Fibroblast of lung (primary cell): ENCODE data around the gene COL9A1. TPM values are rescaled to one million over a fixed set of nuclear protein-coding genes. Genes with fewer than 3 reads are reported as not detected.

ENCODE experiments used
- DNase-seq, 2 donors: peaks; one replicate each; pipeline versions ENCODE4 v3.0.0 to v3.0.0-alpha.2; 2010; ENCODE audit warnings: low read depth in 2 of 2
- H2AFZ ChIP-seq: 2 replicates; pipeline ENCODE4 v1.5.1; 2012; ENCODE audit warnings: low read length, control low read depth, inconsistent platforms
- H3K27ac ChIP-seq: 2 replicates; pipeline ENCODE4 v1.5.1; 2011; ENCODE audit warnings: low read length, control low read depth; ENCODE audit not compliant: insufficient read depth
- H3K27me3 ChIP-seq: 2 replicates; pipeline ENCODE4 v1.5.1; 2011; ENCODE audit warnings: mild to moderate bottlenecking, low read length; ENCODE audit not compliant: control insufficient read depth, insufficient read depth
- H3K36me3 ChIP-seq: 2 replicates; pipeline ENCODE4 v1.5.1; 2011; ENCODE audit warnings: low read length; ENCODE audit not compliant: control insufficient read depth, insufficient read depth
- H3K4me1 ChIP-seq: 2 replicates; pipeline ENCODE4 v1.5.1; 2011; ENCODE audit warnings: low read length; ENCODE audit not compliant: control insufficient read depth, insufficient read depth; ENCODE audit errors: extremely low read depth
- H3K4me2 ChIP-seq: 2 replicates; pipeline ENCODE4 v1.5.1; 2011; ENCODE audit warnings: low read length, control low read depth; ENCODE audit not compliant: insufficient read depth; ENCODE audit errors: extremely low read depth
- H3K4me3 ChIP-seq, 4 experiments: fragments of 200-600 bp in 1 of 4; sonication (generic) in 1 of 4; replicated peaks in 1 of 4; 2 replicates each; pipeline ENCODE4 v1.5.1; 2011 to 2016; ENCODE audit warnings: low read length in 4 of 4, low read depth in 3 of 4, mild to moderate bottlenecking in 3 of 4, control low read depth in 2 of 4, inconsistent platforms in 1 of 4, mixed read lengths in 1 of 4; ENCODE audit not compliant: insufficient read depth in 1 of 4; ENCODE audit errors: control extremely low read depth in 1 of 4
- H3K79me2 ChIP-seq: 2 replicates; pipeline ENCODE4 v1.5.1; 2012; ENCODE audit warnings: mild to moderate bottlenecking, low read length, inconsistent platforms; ENCODE audit not compliant: control insufficient read depth, insufficient read depth
- H3K9ac ChIP-seq: 2 replicates; pipeline ENCODE4 v1.5.1; 2011; ENCODE audit warnings: mild to moderate bottlenecking, low read length, control low read depth; ENCODE audit not compliant: insufficient read depth
- H3K9me3 ChIP-seq: 2 replicates; pipeline ENCODE4 v1.5.1; 2012; ENCODE audit warnings: low read depth, low read length; ENCODE audit not compliant: control insufficient read depth, insufficient read depth
- H4K20me1 ChIP-seq: 2 replicates; pipeline ENCODE4 v1.5.1; 2011; ENCODE audit warnings: low read length; ENCODE audit not compliant: control insufficient read depth, insufficient read depth; ENCODE audit errors: extremely low read depth
- EZH2 ChIP-seq: IDR thresholded peaks from 2 replicates; pipeline ENCODE4 v1.5.1; 2012; ENCODE audit warnings: low read length, control low read depth, mild to moderate bottlenecking; ENCODE audit errors: missing control alignments
- polyA plus RNA-seq, 2 donors: library from polyadenylated mRNA; depleted of rRNA in 1 of 2; stranded (reverse) in 1 of 2; unstranded in 1 of 2; fragments of >200 nt; gene quantifications; 2 replicates each; pipeline ENCODE4 v1.2.1, GENCODE V29; 2011 to 2012; ENCODE audit warnings: missing spikeins in 1 of 2
- total RNA-seq: library from RNA; depleted of rRNA; stranded (reverse); fragments of >200 nt; gene quantifications from 2 replicates; pipeline ENCODE4 v1.2.1, GENCODE V29; 2014
- TF ChIP-seq, protein P1 (sequence below), 2 donors: IDR thresholded peaks in 1 of 2; conservative IDR thresholded peaks in 1 of 2; 1 replicate in 1 of 2; 2 replicates in 1 of 2; pipeline ENCODE4 v1.5.1; 2011 to 2012; ENCODE audit warnings: low read length in 2 of 2, control low read depth in 1 of 2, inconsistent platforms in 1 of 2, low read depth in 1 of 2, mild to moderate bottlenecking in 1 of 2

Gene COL9A1
- total and polyA plus RNA-seq, 2 donors (not counting 1 experiment from before 2014, with no cell fraction given) = not detected

DNA sequence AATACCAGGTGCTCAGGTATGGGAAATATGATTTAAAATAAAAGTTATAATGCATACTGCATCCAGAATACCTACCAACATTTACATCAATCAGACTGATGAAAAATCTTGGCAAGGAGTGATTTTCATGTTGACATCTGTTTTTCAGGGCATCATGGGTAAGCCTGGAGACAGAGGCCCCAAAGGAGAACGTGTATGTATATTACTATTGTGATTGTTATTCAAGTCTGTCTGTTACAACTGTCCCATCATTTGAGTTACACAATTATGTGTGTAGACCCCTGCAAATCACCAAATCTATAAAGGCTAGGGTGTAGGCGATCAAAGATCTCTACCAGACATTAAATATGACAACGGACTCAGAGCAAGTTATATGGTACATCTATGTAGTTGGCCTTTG, 118.2 kb downstream of the COL9A1 start:
- TF ChIP-seq, protein P1, sequence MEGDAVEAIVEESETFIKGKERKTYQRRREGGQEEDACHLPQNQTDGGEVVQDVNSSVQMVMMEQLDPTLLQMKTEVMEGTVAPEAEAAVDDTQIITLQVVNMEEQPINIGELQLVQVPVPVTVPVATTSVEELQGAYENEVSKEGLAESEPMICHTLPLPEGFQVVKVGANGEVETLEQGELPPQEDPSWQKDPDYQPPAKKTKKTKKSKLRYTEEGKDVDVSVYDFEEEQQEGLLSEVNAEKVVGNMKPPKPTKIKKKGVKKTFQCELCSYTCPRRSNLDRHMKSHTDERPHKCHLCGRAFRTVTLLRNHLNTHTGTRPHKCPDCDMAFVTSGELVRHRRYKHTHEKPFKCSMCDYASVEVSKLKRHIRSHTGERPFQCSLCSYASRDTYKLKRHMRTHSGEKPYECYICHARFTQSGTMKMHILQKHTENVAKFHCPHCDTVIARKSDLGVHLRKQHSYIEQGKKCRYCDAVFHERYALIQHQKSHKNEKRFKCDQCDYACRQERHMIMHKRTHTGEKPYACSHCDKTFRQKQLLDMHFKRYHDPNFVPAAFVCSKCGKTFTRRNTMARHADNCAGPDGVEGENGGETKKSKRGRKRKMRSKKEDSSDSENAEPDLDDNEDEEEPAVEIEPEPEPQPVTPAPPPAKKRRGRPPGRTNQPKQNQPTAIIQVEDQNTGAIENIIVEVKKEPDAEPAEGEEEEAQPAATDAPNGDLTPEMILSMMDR (conservative IDR thresholded peaks at IDR 0.05 in 1 of 2, IDR thresholded peaks at IDR 0.05 in 1 of 2; ENCODE audit: low read depth in 1 of 2, low read length in 2 of 2) = no peak
- TF ChIP-seq EZH2 = no peak
- H3K36me3 ChIP-seq = no peaks in the 10 kb centered on the region
- H3K27ac ChIP-seq = no peak overlapping the region
- H3K9ac ChIP-seq = no peak overlapping the region
- H3K9me3 ChIP-seq = no peaks in the 10 kb centered on the region
- H3K4me3 ChIP-seq = no peak overlapping the region
- no peaks in the 10 kb centered on the region for H3K4me1 ChIP-seq
- no peak for DNase-seq
- no peaks in the 10 kb centered on the region for H4K20me1 ChIP-seq
- no peak overlapping the region for H3K4me2 ChIP-seq
- H3K79me2 ChIP-seq = no peaks in the 10 kb centered on the region
- no peaks in the 10 kb centered on the region for H3K27me3 ChIP-seq
- H2AFZ ChIP-seq = no peak overlapping the region

DNA sequence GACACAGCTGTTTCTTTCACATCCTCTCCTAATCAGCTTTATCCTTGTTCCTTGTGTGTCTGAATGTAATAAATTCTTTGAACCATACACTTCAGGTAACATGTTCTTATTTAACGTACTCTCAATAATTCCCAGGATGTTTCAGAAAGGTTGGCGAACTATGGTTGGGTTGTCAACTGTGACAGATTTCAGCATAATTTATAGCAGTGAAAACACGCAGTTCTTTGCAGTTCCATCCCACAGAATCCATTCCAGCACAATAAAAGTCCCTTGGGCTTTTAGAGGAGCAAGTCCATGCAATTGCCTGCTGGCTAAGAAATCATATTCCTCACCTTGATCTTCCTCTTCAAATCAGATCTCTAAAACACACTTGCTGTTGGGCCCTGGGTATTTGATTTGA, 119.3 kb downstream of the COL9A1 start:
- H3K4me2 ChIP-seq = no peak overlapping the region
- no peaks in the 10 kb centered on the region for H3K4me1 ChIP-seq
- H3K9ac ChIP-seq = no peak overlapping the region
- TF ChIP-seq, protein P1 (conservative IDR thresholded peaks at IDR 0.05 in 1 of 2, IDR thresholded peaks at IDR 0.05 in 1 of 2; ENCODE audit: low read depth in 1 of 2, low read length in 2 of 2) = no peak
- no peak for TF ChIP-seq EZH2
- no peaks in the 10 kb centered on the region for H3K36me3 ChIP-seq
- H2AFZ ChIP-seq = no peak overlapping the region
- no peak overlapping the region for H3K27ac ChIP-seq
- no peaks in the 10 kb centered on the region for H3K27me3 ChIP-seq
- H4K20me1 ChIP-seq = no peaks in the 10 kb centered on the region
- no peaks in the 10 kb centered on the region for H3K9me3 ChIP-seq
- H3K4me3 ChIP-seq = no peak overlapping the region
- no peaks in the 10 kb centered on the region for H3K79me2 ChIP-seq
- no peak for DNase-seq

DNA sequence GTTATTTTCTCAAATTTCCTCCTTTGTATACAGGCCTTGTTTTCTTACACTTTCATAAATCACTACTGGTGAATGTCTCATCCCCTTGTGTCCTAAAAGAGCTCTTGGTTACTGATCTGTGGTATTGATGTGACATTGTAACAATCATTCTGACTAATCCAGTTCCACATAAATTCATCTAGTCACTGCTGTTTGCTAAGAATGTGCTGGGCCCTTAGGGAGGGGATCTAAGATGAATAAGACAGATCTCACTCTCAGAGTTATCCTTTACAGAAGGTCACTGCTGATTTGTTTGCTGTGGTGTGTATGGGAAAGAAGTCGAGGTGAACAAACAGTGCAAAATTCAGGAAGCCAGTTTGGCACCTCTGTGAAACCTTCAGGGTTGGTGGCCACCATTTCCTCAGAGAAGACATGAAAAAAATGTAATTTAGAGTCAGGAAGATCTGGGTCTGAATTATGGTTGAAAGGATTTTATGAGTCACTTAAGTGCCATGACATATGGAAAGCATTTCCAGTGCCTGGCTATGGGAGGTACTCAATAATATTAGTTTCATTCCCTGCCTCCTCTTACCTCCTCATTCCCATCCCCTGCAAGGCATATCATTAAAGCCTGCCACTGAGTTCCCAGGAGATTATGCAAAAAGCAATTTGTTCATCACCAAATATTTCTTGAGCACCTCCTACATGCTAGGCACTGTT, 121.8 kb downstream of the COL9A1 start:
- Histone ChIP-seq H4K20me1 (no peaks in the 10 kb centered on the region), H3K9me3 (no peaks in the 10 kb centered on the region), H3K27me3 (no peaks in the 10 kb centered on the region), H3K4me3 (no peak overlapping the region), H3K9ac (no peak overlapping the region), H3K4me1 (no peaks in the 10 kb centered on the region), H3K36me3 (no peaks in the 10 kb centered on the region), H3K79me2 (no peaks in the 10 kb centered on the region), H2AFZ (no peak overlapping the region), H3K27ac (no peak overlapping the region), H3K4me2 (no peak overlapping the region)
- TF ChIP-seq EZH2 = no peak
- TF ChIP-seq, protein P1 (conservative IDR thresholded peaks at IDR 0.05 in 1 of 2, IDR thresholded peaks at IDR 0.05 in 1 of 2; ENCODE audit: low read depth in 1 of 2, low read length in 2 of 2) = no peak
- no peak for DNase-seq
